Peyer's patch (tissue), 4 donors: Measurements from ENCODE around the gene CALB2. TPM values are rescaled to one million over a fixed set of nuclear protein-coding genes. Genes with fewer than 3 reads are reported as not detected.
A peak's percentile ranks its signal among the peaks of the same experiment; 100 is the strongest.

Source experiments
- DNase-seq, 3 donors: peaks; one replicate each; pipeline ENCODE4 v3.0.0-alpha.2; 2017 to 2019
- H3K27ac ChIP-seq, 4 donors: fragments of 200-600 bp; sonication (generic); one replicate each; pipeline ENCODE4 v1.5.1; 2016 to 2019
- H3K27me3 ChIP-seq, 2 donors: fragments of 200-600 bp; sonication (generic); one replicate each; pipeline ENCODE4 v1.5.1; 2019
- H3K36me3 ChIP-seq, 3 donors: fragments of 200-600 bp; sonication (generic); one replicate each; pipeline ENCODE4 v1.5.1; 2016 to 2019
- H3K4me1 ChIP-seq, 4 donors: fragments of 200-600 bp; sonication (generic); one replicate each; pipeline ENCODE4 v1.5.1; 2016 to 2019
- H3K4me3 ChIP-seq, 4 donors: fragments of 200-600 bp; sonication (generic); 1 replicate in 3 of 4; 2 replicates in 1 of 4; pipeline ENCODE4 v1.5.1; 2016 to 2019; ENCODE audit warnings: mild to moderate bottlenecking in 1 of 4
- H3K9me3 ChIP-seq, 4 donors: fragments of 200-600 bp; sonication (generic); one replicate each; pipeline ENCODE4 v1.5.1; 2016 to 2019; ENCODE audit warnings: mild to moderate bottlenecking in 1 of 4
- POLR2A ChIP-seq, 2 donors: fragments of 450-650 bp; IDR thresholded peaks; one replicate each; pipeline ENCODE4 v1.5.1; 2017; ENCODE audit warnings: antibody characterized with exemption in 2 of 2, mild to moderate bottlenecking in 2 of 2, moderate library complexity in 2 of 2
- total RNA-seq, 4 donors: library from RNA; depleted of rRNA; stranded (reverse); fragments of >200 nt; gene quantifications; one replicate each; pipeline ENCODE4 v1.1.0, GENCODE V29; 2016
- TF ChIP-seq, protein P1 (sequence below), 6 experiments: fragments of 450-650 bp in 4 of 6; fragments of 200-600 bp in 2 of 6; sonication (generic) in 1 of 6; IDR thresholded peaks; one replicate each; pipeline ENCODE4 v1.5.1; 2017 to 2019; ENCODE audit warnings: antibody characterized with exemption in 6 of 6, mild to moderate bottlenecking in 3 of 6, moderate library complexity in 1 of 6

CALB2 gene
- total RNA-seq, 4 donors from 2014 or later: 2.3 to 5.5 (median 3.6) TPM; not detected in 1

DNA sequence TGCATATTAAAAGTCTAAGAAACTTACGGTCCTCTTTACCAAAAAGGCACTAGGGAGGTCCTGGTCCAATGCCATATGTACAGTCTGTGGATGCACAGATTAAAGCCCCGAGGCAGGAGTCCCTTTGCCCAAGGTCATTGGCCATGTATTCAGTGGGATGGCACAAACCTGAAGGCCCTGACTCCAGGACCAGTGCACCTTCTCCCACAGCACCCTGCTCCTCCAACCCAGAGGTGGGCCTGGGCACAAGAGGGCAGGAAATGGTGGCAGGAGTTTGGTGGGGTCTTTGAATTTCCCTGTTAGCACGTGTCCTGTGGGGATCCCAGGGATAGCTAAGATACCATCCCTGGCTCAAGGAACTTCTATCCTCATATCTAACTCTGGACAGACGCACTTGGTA is 54.8 kb downstream of the CALB2 start:
- H3K27me3 ChIP-seq: no peaks in the 10 kb centered on the region
- no peak overlapping the region for H3K4me3 ChIP-seq
- no peaks in the 10 kb centered on the region for H3K9me3 ChIP-seq
- no peak for DNase-seq
- no peak for TF ChIP-seq POLR2A (IDR thresholded peaks at IDR 0.05)
- TF ChIP-seq, protein P1, sequence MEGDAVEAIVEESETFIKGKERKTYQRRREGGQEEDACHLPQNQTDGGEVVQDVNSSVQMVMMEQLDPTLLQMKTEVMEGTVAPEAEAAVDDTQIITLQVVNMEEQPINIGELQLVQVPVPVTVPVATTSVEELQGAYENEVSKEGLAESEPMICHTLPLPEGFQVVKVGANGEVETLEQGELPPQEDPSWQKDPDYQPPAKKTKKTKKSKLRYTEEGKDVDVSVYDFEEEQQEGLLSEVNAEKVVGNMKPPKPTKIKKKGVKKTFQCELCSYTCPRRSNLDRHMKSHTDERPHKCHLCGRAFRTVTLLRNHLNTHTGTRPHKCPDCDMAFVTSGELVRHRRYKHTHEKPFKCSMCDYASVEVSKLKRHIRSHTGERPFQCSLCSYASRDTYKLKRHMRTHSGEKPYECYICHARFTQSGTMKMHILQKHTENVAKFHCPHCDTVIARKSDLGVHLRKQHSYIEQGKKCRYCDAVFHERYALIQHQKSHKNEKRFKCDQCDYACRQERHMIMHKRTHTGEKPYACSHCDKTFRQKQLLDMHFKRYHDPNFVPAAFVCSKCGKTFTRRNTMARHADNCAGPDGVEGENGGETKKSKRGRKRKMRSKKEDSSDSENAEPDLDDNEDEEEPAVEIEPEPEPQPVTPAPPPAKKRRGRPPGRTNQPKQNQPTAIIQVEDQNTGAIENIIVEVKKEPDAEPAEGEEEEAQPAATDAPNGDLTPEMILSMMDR (IDR thresholded peaks at IDR 0.05): no peak
- H3K36me3 ChIP-seq: no peaks in the 10 kb centered on the region
- peaks cover 0 to 10% (median 3%) of the 10 kb centered on the region in 4 donors for H3K4me1 ChIP-seq
- no peak overlapping the region for H3K27ac ChIP-seq

DNA sequence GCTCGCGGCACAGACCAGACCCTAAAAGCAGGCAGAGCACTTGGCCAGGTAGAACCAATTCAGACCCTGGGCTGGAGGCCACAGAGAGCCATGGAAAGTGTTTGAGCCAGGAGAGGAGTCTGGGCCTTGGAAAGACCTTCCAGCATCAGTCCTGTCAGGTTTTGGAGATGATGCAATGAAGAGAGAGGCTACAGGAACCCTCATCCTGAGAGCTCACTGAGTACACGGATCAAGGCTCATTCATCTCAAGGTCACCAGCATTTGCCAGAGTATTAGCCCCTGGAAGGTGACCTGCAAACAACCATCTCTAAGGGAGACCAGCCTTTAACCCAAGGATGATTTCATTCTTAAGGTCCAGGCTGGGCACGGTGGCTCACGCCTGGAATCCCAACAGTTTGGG is 55.5 kb downstream of the CALB2 start:
- Histone ChIP-seq H3K27ac (no peak overlapping the region), H3K4me3 (no peak overlapping the region), H3K4me1 (peaks cover 0 to 10% (median 3%) of the 10 kb centered on the region in 4 donors), H3K27me3 (no peaks in the 10 kb centered on the region), H3K9me3 (no peaks in the 10 kb centered on the region), H3K36me3 (no peaks in the 10 kb centered on the region)
- peak in 1 of 3 donors; percentile 8 for DNase-seq
- TF ChIP-seq, protein P1 (IDR thresholded peaks at IDR 0.05): no peak
- no peak for TF ChIP-seq POLR2A (IDR thresholded peaks at IDR 0.05)

DNA sequence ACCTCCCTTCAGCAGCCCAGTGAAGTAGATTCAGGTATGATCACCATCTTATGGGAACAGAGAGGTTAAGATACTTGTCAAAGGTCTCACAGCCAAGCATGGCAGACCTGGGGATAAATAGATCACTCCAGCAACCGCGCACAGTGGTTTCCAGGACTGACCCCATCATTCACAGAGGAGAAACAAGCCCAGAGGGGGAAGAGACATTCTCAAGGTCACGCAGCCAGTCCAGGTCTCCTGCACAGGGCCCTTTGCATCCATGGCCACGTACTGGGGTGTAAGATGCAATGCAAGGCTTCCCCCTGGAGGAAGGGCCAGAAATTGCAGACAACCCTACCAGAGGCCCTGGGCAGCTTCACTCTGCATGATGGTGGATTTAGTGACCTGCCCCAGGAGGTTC is 63.4 kb downstream of the CALB2 start:
- no peaks in the 10 kb centered on the region for H3K4me1 ChIP-seq
- no peaks in the 10 kb centered on the region for H3K36me3 ChIP-seq
- peak in 1 of 3 donors; percentile 55 for DNase-seq
- no peaks in the 10 kb centered on the region for H3K9me3 ChIP-seq
- no peaks in the 10 kb centered on the region for H3K27me3 ChIP-seq
- no peak for TF ChIP-seq POLR2A (IDR thresholded peaks at IDR 0.05)
- TF ChIP-seq, protein P1 (IDR thresholded peaks at IDR 0.05): peak in 3 of 6 experiments; percentile 11 to 31 (median 26)
- no peak overlapping the region for H3K4me3 ChIP-seq
- no peak overlapping the region for H3K27ac ChIP-seq

DNA sequence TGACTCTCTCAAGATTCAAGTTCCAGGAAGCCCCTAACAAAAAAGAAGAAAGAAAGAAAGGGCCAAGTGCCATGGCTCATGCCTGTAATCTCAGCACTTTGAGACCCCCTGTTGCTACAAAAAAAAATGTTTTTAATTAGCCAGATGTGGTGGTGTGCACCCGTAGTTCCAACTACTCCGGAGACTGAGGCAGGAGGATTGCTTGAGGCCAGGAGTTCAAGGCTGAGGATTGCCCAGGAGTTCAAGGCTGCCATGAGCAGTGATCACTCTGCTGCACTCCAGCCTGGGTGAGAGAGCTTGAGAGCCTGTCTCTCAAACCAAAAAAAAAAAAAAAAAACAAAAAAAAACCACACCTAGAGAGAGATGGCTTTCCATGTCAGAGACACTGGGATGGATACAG is 64.5 kb downstream of the CALB2 start:
- TF ChIP-seq POLR2A (IDR thresholded peaks at IDR 0.05): no peak
- TF ChIP-seq, protein P1 (IDR thresholded peaks at IDR 0.05): no peak
- peak in 1 of 3 donors; percentile 9 for DNase-seq
- Histone ChIP-seq H3K4me3 (no peak overlapping the region), H3K27me3 (no peaks in the 10 kb centered on the region), H3K27ac (no peak overlapping the region), H3K36me3 (no peaks in the 10 kb centered on the region), H3K4me1 (no peaks in the 10 kb centered on the region), H3K9me3 (no peaks in the 10 kb centered on the region)

DNA sequence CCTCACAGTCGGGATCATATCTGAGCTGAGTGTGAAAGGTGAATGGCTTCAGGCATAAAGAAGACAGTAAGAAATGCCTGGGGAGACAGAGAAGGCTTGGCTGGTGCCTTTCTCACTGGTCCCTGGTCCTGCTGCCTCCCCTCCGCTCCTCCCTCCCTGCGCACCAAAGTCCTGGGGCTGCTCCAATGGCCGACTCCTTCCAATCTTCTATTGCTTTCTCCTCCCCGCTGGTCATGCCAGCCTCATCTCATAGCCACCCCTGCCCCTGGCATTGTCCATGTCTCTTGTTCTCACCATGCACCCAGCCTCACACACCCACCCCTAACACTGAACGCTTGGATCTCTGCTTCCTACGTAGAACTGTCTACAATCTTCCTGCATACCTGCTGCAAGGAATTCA is 65.3 kb downstream of the CALB2 start:
- Histone ChIP-seq H3K9me3 (no peaks in the 10 kb centered on the region), H3K27me3 (no peaks in the 10 kb centered on the region), H3K4me3 (no peak overlapping the region), H3K4me1 (no peaks in the 10 kb centered on the region), H3K27ac (no peak overlapping the region), H3K36me3 (no peaks in the 10 kb centered on the region)
- TF ChIP-seq, protein P1 (IDR thresholded peaks at IDR 0.05): no peak
- TF ChIP-seq POLR2A (IDR thresholded peaks at IDR 0.05): no peak
- no peak for DNase-seq

DNA sequence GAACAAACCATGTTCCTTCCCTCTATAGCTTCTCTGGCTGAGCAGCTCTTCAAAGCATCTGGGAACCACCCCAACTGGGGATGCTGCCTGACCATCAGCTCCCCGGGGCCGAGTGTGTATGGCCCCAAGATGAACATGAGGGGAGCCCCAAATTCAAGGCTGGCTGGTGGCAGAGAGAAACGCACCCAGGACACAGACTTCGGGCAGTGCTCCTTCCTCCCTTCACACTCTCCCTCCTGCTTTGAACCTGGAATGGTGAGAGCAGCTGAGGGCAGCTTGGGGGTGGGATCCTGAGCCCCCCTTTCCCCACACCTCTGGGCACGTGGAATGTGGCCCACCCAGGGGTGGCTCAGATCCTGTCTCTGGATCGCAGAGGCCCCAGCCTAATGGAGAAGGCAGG is 66.1 kb downstream of the CALB2 start:
- H3K36me3 ChIP-seq: no peaks in the 10 kb centered on the region

More for the DNA sequence above, 66.1 kb downstream of the CALB2 start:
- no peak overlapping the region for H3K4me3 ChIP-seq
- H3K4me1 ChIP-seq: no peaks in the 10 kb centered on the region
- DNase-seq: no peak
- TF ChIP-seq, protein P1 (IDR thresholded peaks at IDR 0.05): no peak
- TF ChIP-seq POLR2A (IDR thresholded peaks at IDR 0.05): no peak
- H3K27ac ChIP-seq: no peak overlapping the region
- no peaks in the 10 kb centered on the region for H3K9me3 ChIP-seq
- no peaks in the 10 kb centered on the region for H3K27me3 ChIP-seq
